ENCODE results near the gene YJU2.

YJU2 gene

DNA sequence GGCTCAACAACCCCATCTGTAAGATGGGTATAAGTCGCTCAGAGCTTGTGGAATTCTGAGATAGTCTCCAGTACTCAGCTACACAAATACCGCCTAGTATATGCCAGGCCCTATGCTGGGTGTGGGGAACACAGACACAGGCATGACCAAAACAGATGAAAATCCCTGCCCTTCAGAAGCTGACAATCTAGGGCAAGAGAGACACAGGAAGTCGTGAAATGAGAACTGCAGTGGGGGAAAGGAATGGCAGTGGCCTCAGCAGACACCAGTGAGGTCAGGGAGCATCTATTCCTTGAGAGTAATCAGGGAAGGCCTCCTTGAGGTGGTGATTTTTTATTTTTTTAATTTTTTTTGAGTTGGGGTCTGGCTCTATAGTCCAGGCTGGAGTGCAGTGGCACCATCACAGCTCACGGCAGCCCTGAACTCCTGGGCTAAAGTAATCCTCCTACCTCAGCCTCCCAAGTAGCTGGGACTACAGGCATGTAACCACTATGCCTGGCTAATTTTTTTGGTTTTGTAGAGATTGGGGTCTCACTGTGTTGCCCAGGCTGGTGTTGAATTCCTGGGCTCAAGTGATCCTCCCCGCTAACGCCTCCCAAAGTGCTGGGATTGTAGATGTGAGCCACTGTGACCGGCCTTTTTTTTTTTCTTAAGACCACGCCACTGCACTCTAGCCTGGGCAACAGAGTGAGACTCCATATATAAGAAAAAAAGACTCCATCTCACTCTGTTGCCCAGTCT lies 52.1 kb downstream of the YJU2 start:
- no peak for DNase-seq (ENCODE audit: low read depth)

DNA sequence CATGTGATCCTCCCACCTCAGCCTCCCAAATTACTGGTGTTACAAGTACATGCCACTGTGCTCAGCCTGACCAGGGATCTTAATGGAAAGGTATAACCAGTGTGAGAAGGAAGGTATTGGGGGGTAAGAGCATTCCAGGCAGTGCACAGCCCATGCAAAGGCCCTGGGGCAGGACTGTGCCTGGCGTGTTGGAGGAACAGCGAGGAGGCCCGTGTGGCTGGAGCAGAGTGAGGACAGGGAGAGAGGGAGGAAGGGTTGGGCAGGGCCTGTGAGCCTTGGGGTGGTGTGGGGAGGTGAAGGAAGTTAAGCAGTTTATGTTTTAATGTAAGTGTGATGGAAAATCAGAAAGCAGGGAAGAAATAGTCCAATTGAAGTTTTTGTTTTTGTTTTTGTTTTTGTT lies 53.7 kb downstream of the YJU2 start:
- DNase-seq (ENCODE audit: low read depth): no peak

DNA sequence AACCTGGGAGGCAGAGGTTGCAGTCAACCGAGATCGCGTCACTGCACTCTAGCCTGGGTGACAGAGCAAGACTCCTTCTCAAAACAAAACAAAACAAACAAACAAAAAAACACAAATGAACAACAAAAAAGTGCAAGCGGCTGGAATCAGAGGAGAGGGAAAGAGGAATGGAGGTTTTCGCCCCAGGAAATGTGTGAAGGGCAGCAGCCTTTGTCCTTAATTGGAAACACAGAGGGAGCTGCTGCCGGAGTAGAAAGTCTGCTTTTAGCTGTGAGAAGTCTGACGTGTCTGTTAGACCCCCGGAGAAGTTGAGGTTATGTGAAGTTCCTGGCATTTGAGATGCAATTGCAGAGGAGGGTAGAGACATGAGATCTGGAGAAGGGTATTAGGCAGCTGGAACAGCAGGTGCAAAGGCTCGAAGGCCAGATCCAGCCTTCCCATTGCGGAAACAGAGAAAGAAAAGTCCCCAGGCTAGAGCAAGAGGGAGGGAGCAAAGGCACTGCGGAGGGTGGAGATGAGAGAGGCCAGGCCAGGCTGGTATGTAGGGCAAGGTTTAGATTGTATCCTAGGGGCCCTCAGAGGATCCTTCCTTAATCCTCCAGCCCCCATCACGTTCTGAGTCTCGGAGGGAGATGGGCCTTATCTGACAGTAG lies 54.8 kb downstream of the YJU2 start:
- no peak for DNase-seq (ENCODE audit: low read depth)

DNA sequence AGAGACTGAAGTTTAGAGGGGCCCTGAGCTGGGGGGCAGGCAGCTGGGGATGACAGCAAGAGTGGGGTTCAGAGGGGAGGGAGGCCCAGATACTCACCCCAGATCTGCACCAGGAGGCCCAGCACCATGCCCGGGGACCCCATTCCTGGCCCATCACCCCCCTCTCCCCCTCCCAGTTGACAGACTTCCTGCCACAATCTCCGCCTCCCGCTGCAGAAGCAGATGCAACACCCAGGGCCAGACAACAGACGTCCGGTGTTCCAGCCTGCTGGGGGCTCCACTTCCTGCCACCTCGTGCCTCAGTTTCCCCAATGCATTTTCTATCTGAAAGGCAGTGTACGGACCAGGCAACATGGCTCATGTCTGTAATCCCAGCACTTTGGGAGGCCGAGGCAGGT lies 55.4 kb downstream of the YJU2 start, which contains the start of gene TMIGD2:
TSS of gene TMIGD2 (minus strand) at position 147 of the 398 bp plus-strand sequence. CDS start at position 143, 4 bp downstream.
- no peak for DNase-seq (ENCODE audit: low read depth)

DNA sequence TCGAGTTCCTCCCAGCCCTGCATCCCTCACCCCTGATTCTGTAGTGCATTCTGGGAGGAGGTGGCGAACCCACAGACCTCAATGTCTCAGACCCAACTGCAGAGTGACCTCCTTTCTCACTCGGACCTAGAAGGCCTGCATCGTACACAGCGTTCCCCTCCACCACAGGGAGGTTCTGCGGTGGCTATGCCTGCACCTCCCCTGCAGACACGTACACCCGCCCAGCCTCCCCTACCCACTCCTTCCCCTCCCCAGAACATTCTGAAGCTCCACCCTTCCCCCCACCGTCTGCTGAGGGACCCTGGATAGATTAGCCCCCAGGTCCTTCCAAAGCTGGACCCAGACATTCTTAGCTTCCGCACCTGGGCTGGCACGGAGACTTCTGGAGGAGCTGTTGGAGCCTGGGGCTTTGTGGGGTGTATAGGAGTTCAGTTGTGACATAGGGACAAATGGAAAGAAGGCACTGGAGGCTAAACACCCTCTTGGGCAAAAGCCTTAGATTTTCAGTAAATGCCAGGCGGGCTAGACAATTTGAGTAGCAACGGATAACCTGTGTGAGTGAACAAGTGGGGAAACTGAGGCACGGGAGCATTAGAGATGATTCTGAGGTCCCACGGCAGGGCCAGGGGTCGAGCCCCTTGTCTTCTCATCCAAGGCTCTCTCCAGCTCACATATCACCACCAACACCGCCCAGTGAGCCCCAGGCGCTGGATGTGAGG lies 57.1 kb downstream of the YJU2 start:
- no peak for DNase-seq (ENCODE audit: low read depth)

DNA sequence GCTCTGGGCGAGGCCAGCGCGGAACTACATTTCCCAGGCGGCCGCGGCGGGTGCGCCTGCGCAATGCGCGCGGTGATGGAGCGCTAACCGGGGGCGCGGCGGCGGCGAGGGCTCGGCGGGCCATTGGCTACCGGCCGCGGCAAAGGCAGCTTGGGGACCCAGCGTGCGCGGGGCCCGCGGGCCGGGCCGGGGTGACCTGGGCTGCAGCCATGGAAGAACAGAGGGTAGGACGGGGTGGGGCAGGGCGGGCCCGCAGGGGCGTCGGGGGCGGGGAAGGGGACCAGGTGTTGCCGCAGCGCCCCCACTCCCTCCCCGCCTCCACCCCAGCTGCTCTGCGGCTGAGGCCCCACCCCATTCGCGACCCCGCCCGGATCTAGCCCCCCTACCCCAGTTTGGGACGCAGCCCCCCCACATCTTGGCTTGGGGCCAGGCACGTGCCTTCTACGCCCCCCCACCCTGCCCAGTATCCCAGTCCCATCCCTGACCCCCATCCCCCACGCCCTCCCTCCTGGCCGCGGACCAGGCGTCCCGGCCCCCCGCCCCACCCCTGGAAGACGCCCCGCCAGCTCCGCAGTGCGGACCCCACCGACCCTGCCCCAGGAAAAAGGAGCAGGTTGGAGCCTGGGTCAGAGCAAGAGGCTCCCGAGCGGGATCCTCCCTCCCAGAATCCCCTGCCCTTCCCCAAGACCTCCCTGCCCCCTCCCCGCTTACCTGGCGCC lies 57.8 kb downstream of the YJU2 start, which contains the start of gene FSD1:
TSS of gene FSD1 (plus strand) at position 61 of the 719 bp plus-strand sequence. CDS start at position 210, 149 bp downstream.
- peak; percentile 41 for DNase-seq (ENCODE audit: low read depth)

DNA sequence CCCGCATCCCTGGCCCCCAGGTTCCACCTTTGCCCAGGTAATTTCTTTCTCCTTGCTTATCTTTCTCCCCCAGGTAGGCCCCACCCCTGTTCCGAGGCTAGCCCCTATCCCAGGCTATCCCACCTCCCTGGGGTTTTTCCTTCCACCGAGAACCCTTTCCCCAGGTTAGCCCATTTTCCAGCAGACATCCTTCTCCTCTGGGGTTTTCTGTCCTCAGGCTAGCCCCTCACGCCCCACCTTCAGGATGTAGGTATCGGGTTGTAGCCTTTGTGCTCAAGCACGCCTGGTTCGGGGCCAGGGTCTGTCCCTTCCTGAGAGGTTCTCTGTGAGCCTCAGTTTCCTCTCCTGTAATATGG lies 58.4 kb downstream of the YJU2 start:
- DNase-seq (ENCODE audit: low read depth): no peak

DNA sequence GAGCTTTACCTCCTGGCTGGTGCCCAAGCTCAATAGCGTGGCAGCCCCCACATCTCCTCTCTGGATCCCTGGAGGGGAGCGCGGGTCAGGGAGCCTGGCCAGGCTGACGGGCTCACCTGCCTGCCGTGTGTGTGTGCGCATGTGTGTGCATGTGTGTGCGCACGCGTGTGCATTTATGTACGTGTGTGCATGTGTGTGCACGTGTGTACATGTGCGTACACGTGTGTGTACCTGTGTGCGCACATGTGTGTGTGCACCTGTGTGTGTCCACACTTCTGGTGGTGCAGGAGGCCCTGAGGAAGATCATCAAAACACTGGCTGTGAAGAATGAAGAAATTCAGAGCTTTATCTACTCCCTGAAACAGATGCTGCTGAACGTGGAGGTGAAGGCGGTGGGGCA lies 58.8 kb downstream of the YJU2 start:
- DNase-seq (ENCODE audit: low read depth): no peak

DNA sequence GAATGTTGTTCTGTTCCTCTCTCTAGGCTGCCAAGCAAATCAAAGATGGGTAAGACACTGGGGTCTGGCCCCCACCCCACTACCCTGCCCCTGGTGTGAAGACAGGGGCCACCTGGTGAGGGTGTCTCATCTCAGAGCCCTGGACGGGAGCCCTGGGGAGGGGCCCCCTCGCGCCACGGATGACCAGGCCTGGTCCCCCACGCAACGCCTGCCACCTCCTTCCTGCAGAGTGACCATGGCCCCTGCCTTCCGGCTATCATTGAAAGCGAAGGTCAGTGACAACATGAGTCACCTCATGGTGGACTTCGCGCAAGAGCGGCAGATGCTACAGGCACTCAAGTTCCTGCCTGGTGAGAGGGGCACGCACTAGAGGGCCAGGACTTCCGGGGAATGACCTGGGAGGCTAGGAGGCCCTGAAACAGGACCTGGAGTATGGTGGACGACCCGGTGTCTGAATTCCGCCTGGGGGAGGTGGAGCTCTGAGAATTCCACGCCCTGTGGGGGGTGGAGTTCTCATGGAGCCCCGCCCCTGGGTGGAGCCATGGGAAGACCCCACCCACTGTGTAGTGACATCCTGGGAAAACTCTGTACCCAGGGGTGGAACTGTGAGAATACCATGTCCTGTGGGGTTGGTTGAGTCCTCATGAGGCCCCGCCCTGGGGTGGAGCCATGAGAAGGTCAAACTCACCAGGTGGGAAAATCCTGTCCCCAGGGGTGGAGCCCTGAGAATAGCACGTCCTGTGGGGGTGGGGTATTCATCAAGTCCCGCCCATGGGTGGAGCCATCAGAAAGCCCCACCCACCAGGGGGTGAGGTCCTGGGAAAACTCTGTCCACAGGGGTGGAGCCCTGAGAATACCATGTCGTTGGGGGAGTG lies 63.6 kb downstream of the YJU2 start:
- no peak for DNase-seq (ENCODE audit: low read depth)

DNA sequence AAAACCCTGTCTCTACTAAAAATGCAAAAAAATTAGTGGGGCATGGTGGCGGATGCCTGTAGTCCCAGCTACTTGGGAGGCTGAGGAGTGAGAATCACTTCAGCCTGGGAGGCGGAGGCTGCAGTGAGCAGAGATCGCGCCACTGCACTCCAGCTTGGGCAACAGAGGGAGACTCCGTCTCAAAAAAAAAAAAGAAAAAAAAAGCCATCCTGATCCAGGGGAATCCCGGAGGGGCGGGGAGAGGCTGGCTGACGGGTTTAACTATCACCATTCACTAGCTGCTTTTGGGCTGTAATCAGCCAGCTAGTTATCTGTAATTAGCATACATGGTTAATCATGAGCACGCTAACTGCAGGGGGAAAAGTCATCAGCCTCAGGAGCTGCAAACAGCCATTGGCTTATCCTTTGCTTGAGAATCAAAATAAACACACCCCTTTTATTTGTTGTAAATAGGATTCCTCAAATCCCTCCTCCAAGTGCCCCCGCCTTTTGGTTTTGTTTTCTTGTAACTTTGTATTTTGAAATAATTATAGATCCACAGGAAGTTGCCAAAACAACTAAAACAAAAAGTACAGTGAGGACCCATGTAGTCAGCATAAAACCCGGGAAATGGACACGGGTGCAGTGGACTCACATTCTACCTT lies 67.1 kb downstream of the YJU2 start:
- no peak for DNase-seq (ENCODE audit: low read depth)

DNA sequence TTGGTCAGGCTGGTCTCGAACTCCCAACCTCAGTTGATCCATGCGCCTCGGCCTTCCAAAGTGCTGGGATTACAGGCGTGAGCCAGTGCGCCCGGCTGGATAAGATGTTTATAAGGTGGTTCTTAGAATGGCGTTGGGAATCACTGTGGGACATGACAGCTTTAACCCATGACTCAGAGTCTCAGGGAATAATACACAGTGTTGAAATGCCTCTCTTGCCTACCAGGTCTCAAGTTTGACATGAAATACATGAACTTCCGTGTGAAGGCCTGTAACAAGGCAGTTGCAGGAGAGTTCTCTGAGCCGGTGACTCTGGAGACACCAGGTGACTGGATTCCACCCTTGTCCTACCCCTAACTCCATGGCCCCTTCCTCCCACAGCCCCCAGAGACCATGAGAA lies 70.1 kb downstream of the YJU2 start:
- DNase-seq (ENCODE audit: low read depth): no peak

DNA sequence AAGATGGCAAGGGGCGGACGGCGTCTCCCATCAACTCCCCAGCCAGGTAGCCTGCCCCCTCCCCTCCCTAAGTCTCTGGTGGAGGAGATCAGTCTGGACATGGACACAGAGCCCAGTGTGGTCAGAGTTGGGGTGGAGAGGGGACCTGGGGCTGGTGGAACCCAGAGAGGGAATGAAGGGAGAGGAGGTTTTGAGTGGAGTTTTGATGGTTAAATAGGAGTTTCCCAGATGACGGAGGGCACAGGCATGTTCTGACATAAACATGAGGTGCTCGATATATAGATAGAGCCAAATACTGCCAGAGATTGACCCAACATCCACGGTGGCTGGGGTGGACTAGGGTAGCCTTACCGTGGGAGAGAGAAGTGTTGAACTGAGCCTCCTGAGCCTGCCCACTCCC lies 71.6 kb downstream of the YJU2 start:
- DNase-seq (ENCODE audit: low read depth): no peak
